Loucy (cell line): ENCODE measurements around the gene KBTBD12.
A peak's percentile ranks its signal among the peaks of the same experiment; 100 is the strongest.

Source experiments
- H2AFZ ChIP-seq: fragments of 200-600 bp; sonication (generic); 2 replicates; pipeline ENCODE4 v1.6.0; 2016; ENCODE audit warnings: antibody characterized with exemption, mild to moderate bottlenecking, low read length, moderate library complexity
- H3F3A ChIP-seq: fragments of 200-600 bp; 2 replicates; pipeline ENCODE4 v1.6.0; 2016; ENCODE audit warnings: antibody characterized with exemption, low read depth, mild to moderate bottlenecking
- H3K27me3 ChIP-seq: fragments of 200-600 bp; sonication (generic); 2 replicates; pipeline ENCODE4 v1.6.1; 2014; ENCODE audit warnings: low read length, mild to moderate bottlenecking; ENCODE audit not compliant: insufficient read depth, poor library complexity, severe bottlenecking
- H3K36me3 ChIP-seq: fragments of 200-600 bp; sonication (generic); 2 replicates; pipeline ENCODE4 v1.6.1; 2016; ENCODE audit warnings: low read length; ENCODE audit not compliant: insufficient read depth
- H3K4me1 ChIP-seq: fragments of 200-600 bp; sonication (generic); 2 replicates; pipeline ENCODE4 v1.5.1; 2014; ENCODE audit warnings: low read length, mild to moderate bottlenecking; ENCODE audit not compliant: insufficient read depth, poor library complexity, severe bottlenecking
- H3K4me2 ChIP-seq: fragments of 200-600 bp; sonication (generic); 2 replicates; pipeline ENCODE4 v1.6.0; 2014; ENCODE audit warnings: antibody characterized with exemption, low read length, low read depth, mild to moderate bottlenecking; ENCODE audit not compliant: poor library complexity, severe bottlenecking
- H3K4me3 ChIP-seq: fragments of 200-600 bp; sonication (generic); 2 replicates; pipeline ENCODE4 v1.5.1; 2014; ENCODE audit warnings: low read length, mild to moderate bottlenecking, mixed read lengths; ENCODE audit not compliant: poor library complexity, severe bottlenecking
- H3K79me2 ChIP-seq: fragments of 200-600 bp; sonication (generic); 2 replicates; pipeline ENCODE4 v1.6.1; 2014; ENCODE audit warnings: low read length; ENCODE audit not compliant: insufficient read depth
- H3K9ac ChIP-seq: fragments of 200-600 bp; sonication (generic); 2 replicates; pipeline ENCODE4 v1.6.0; 2014; ENCODE audit warnings: mild to moderate bottlenecking, low read depth, low read length, moderate library complexity; ENCODE audit not compliant: poor library complexity, severe bottlenecking
- H3K9me2 ChIP-seq: fragments of 200-600 bp; sonication (generic); replicated peaks from 2 replicates; pipeline ENCODE4 v1.6.1; 2016; ENCODE audit warnings: low read depth, low read length, mixed read lengths
- H3K9me3 ChIP-seq: fragments of 200-600 bp; sonication (generic); 2 replicates; pipeline ENCODE4 v1.6.1; 2014; ENCODE audit warnings: mild to moderate bottlenecking, antibody characterized with exemption, low read length, low read depth; ENCODE audit not compliant: insufficient read depth
- H4K20me1 ChIP-seq: fragments of 200-600 bp; sonication (generic); 2 replicates; pipeline ENCODE4 v1.6.0; 2014; ENCODE audit warnings: antibody characterized with exemption, low read length, mild to moderate bottlenecking; ENCODE audit not compliant: insufficient read depth, poor library complexity, severe bottlenecking
- CTCF ChIP-seq: fragments of 200-600 bp; sonication (generic); conservative IDR thresholded peaks from 2 replicates; pipeline ENCODE4 v1.5.1; 2014; ENCODE audit warnings: mild to moderate bottlenecking, antibody characterized with exemption, low read length
- EZH2phosphoT487 ChIP-seq: fragments of 200-600 bp; IDR thresholded peaks from 2 replicates; pipeline ENCODE4 v1.6.1; 2018; ENCODE audit warnings: antibody characterized with exemption, mild to moderate bottlenecking, moderate library complexity, borderline replicate concordance

KBTBD12 gene

DNA sequence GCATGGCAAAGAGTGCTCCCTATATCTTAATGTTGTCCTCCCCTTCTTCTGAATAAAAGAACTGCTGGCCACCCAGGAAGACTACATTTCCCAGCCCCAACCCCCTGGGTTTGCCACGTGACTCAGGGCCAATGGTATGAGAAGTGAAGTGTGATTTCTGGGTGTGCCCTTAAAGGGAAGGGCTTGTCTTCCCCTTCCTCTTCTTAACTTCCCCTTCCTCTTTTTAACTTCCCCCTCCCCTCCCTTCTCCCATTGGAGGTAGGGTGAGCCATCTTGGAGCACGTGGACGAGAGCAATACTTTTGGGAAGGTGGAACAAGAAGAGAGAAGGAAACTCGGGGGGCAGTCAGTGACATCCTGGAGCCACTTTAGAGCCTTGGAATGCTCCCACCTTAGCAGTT, 6.8 kb upstream of the KBTBD12 start:
- peaks cover 13% of the 10 kb centered on the region for H3K4me1 ChIP-seq
- H3K9ac ChIP-seq = no peak overlapping the region
- H2AFZ ChIP-seq = peak overlapping the region; percentile 9; the same call in 1 of the 2 replicates
- H3K4me3 ChIP-seq = no peak overlapping the region
- no peaks in the 10 kb centered on the region for H3F3A ChIP-seq
- no peaks in the 10 kb centered on the region for H3K27me3 ChIP-seq
- no peak overlapping the region for H3K4me2 ChIP-seq
- no peaks in the 10 kb centered on the region for H3K9me3 ChIP-seq
- H4K20me1 ChIP-seq = no peaks in the 10 kb centered on the region
- no peaks in the 10 kb centered on the region for H3K9me2 ChIP-seq
- no peaks in the 10 kb centered on the region for H3K79me2 ChIP-seq
- TF ChIP-seq CTCF (no peak), EZH2phosphoT487 (no peak)
- no peaks in the 10 kb centered on the region for H3K36me3 ChIP-seq

- no peaks in the 10 kb centered on the region for H4K20me1 ChIP-seq
- no peaks in the 10 kb centered on the region for H3K27me3 ChIP-seq
- no peak overlapping the region for H3K4me3 ChIP-seq
- H3K9ac ChIP-seq = no peak overlapping the region
- no peak for TF ChIP-seq EZH2phosphoT487
- TF ChIP-seq CTCF = no peak
- peaks cover 6% of the 10 kb centered on the region for H3K4me1 ChIP-seq
- no peaks in the 10 kb centered on the region for H3K9me2 ChIP-seq
- no peak overlapping the region for H3K4me2 ChIP-seq
- no peaks in the 10 kb centered on the region for H3K36me3 ChIP-seq
- no peaks in the 10 kb centered on the region for H3F3A ChIP-seq
- H2AFZ ChIP-seq = no peak overlapping the region
- no peaks in the 10 kb centered on the region for H3K9me3 ChIP-seq
- H3K79me2 ChIP-seq = no peaks in the 10 kb centered on the region
Measured at GRCh38 chr3:127908951-127909350, 6.1 kb upstream of the KBTBD12 start.

DNA sequence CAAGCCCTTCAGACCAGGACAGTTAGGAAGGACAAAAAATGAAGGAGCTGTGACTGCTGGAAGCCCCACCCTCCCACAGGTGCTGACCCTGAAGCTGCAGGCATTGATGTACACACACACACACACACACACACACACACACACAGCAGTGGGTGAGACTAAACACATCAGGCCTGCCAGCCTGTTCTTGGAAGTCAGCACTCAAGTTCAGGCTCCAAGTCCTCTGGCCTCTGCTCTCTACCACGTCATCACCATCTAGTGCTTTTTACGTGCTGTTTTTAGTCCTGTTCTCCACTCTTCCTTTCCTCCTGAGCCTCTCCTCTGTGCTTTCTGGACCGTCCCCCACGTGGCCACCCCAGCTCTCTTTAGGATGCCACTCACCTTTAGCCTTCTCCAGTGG, 5.4 kb upstream of the KBTBD12 start:
- no peaks in the 10 kb centered on the region for H3K9me2 ChIP-seq
- TF ChIP-seq CTCF (no peak), EZH2phosphoT487 (no peak)

More for the DNA sequence above, 5.4 kb upstream of the KBTBD12 start:
- H3K9me3 ChIP-seq = no peaks in the 10 kb centered on the region
- no peak overlapping the region for H3K4me3 ChIP-seq
- H3K79me2 ChIP-seq = no peaks in the 10 kb centered on the region
- H3F3A ChIP-seq = no peaks in the 10 kb centered on the region
- H3K9ac ChIP-seq = no peak overlapping the region
- H3K36me3 ChIP-seq = no peaks in the 10 kb centered on the region
- H3K4me2 ChIP-seq = no peak overlapping the region
- H3K27me3 ChIP-seq = no peaks in the 10 kb centered on the region
- no peak overlapping the region for H2AFZ ChIP-seq
- H4K20me1 ChIP-seq = no peaks in the 10 kb centered on the region
- no peaks in the 10 kb centered on the region for H3K4me1 ChIP-seq
